Activated CD4-positive, alpha-beta T cell treated with anti-CD3 and anti-CD28 coated beads, Interleukin-2, amount 10 ng/mL, durations not matched to agents 7 days and 5 days (primary cell): Measurements from ENCODE around the gene ZHX3. TPM values are rescaled to one million over a fixed set of nuclear protein-coding genes. Genes with fewer than 3 reads are reported as not detected.

ENCODE experiments used
- CTCF ChIA-PET: fragments of 350-600 bp; sonication (Branson Sonifier 250); formaldehyde crosslinking; loops from one replicate; lab custom pipeline; 2021; ENCODE audit warnings: antibody characterized with exemption; lab: Charles Lee
- POLR2A ChIA-PET: fragments of 350-600 bp; sonication (Branson Sonifier 250); formaldehyde crosslinking; loops from one replicate; lab custom pipeline; 2021; ENCODE audit warnings: antibody characterized with exemption; lab: Charles Lee
- DNase-seq: peaks from one replicate; pipeline ENCODE4 v3.0.0-alpha.2; 2020
- H3K27ac Mint-ChIP-seq: one replicate; pipeline ENCODE4 v1.8.0; 2021; ENCODE audit warnings: mild to moderate bottlenecking, moderate library complexity, mixed read lengths
- H3K27me3 Mint-ChIP-seq: one replicate; pipeline ENCODE4 v1.8.0; 2021; ENCODE audit warnings: mixed read lengths
- H3K36me3 Mint-ChIP-seq: one replicate; pipeline ENCODE4 v1.8.0; 2021; ENCODE audit warnings: low read depth, mixed read lengths
- H3K4me1 Mint-ChIP-seq: one replicate; pipeline ENCODE4 v1.8.0; 2021; ENCODE audit warnings: mixed read lengths
- H3K4me3 Mint-ChIP-seq: one replicate; pipeline ENCODE4 v1.8.0; 2021; ENCODE audit warnings: mild to moderate bottlenecking, moderate library complexity, mixed read lengths
- H3K9me3 Mint-ChIP-seq: one replicate; pipeline ENCODE4 v1.8.0; 2021; ENCODE audit warnings: mixed read lengths
- total RNA-seq, 2 experiments: library from RNA; stranded (reverse); gene quantifications; one replicate each; pipeline ENCODE4 v1.2.3, GENCODE V29; 2021

Gene ZHX3
- 10 to 100 TPM in 1 of 2 experiments, 1 to 10 TPM in 1; 8.6 to 10.2 TPM for total RNA-seq

GRCh38 chr20:41317546-41318270 lies at the start of gene ZHX3:
TSS of gene ZHX3 (minus strand) at chr20:41317731. CDS start at chr20:41204916, 112,815 bp downstream.
- H3K36me3 Mint-ChIP-seq: no peaks in the 10 kb centered on the region
- DNase-seq: peak; percentile 94
- peak within 1 kb of the TSS; percentile 83 for H3K27ac Mint-ChIP-seq
- peak within 1 kb of the TSS; percentile 80 for H3K4me3 Mint-ChIP-seq
- ChIA-PET CTCF (interaction anchor here (0.7 to 1.3 kb wide), 4 partner anchors 11 to 183 kb away, joined by 3 to 4 read pairs (median 3); no protein-coding TSS in a partner anchor), POLR2A (no interaction called here)
- H3K9me3 Mint-ChIP-seq: no peaks in the 10 kb centered on the region
- peaks cover 8% of the 10 kb centered on the region for H3K27me3 Mint-ChIP-seq
- peaks cover 28% of the 10 kb centered on the region for H3K4me1 Mint-ChIP-seq

- ChIA-PET POLR2A (no interaction called here), CTCF (no interaction called here)
- Mint-ChIP-seq H3K9me3 (peaks cover 5% of the 10 kb centered on the region), H3K27ac (no peak overlapping the region), H3K4me3 (no peak overlapping the region), H3K4me1 (peaks cover 2% of the 10 kb centered on the region), H3K36me3 (no peaks in the 10 kb centered on the region), H3K27me3 (peaks cover 38% of the 10 kb centered on the region)
- no peak for DNase-seq
Observed at GRCh38 chr20:41367393-41367695, 49.8 kb upstream of the ZHX3 start.

GRCh38 chr20:41366546-41367392 lies 49.2 kb upstream of the ZHX3 start, which contains the start of gene EMILIN3:
TSS of gene EMILIN3 (minus strand) at chr20:41366818. CDS start at chr20:41366634, 184 bp downstream.
- no peak for DNase-seq
- Mint-ChIP-seq H3K36me3 (no peaks in the 10 kb centered on the region), H3K27me3 (peaks cover 38% of the 10 kb centered on the region), H3K27ac (no peak within 1 kb of the TSS), H3K4me3 (no peak within 1 kb of the TSS), H3K4me1 (peaks cover 2% of the 10 kb centered on the region), H3K9me3 (peaks cover 5% of the 10 kb centered on the region)
- POLR2A ChIA-PET: no interaction called here
- CTCF ChIA-PET: no interaction called here

- H3K27ac Mint-ChIP-seq: no peak overlapping the region
- H3K27me3 Mint-ChIP-seq: peaks cover 35% of the 10 kb centered on the region
- no peaks in the 10 kb centered on the region for H3K9me3 Mint-ChIP-seq
- ChIA-PET CTCF (no interaction called here), POLR2A (no interaction called here)
- no peak overlapping the region for H3K4me3 Mint-ChIP-seq
- H3K4me1 Mint-ChIP-seq: peaks cover 2% of the 10 kb centered on the region
- DNase-seq: no peak
- no peaks in the 10 kb centered on the region for H3K36me3 Mint-ChIP-seq
Observed at GRCh38 chr20:41365777-41366545, 48.4 kb upstream of the ZHX3 start.

GRCh38 chr20:41364967-41365765 lies 47.6 kb upstream of the ZHX3 start:
- H3K9me3 Mint-ChIP-seq: no peaks in the 10 kb centered on the region
- H3K27me3 Mint-ChIP-seq: peaks cover 35% of the 10 kb centered on the region
- H3K4me3 Mint-ChIP-seq: no peak overlapping the region
- no peak for DNase-seq
- peaks cover 2% of the 10 kb centered on the region for H3K4me1 Mint-ChIP-seq
- no peaks in the 10 kb centered on the region for H3K36me3 Mint-ChIP-seq
- POLR2A ChIA-PET: no interaction called here
- CTCF ChIA-PET: no interaction called here
- no peak overlapping the region for H3K27ac Mint-ChIP-seq

- ChIA-PET CTCF (no interaction called here), POLR2A (no interaction called here)
- Mint-ChIP-seq H3K4me1 (peaks cover 2% of the 10 kb centered on the region), H3K9me3 (no peaks in the 10 kb centered on the region), H3K4me3 (no peak overlapping the region), H3K36me3 (no peaks in the 10 kb centered on the region), H3K27ac (no peak overlapping the region), H3K27me3 (peaks cover 30% of the 10 kb centered on the region)
- no peak for DNase-seq
Observed at GRCh38 chr20:41364236-41364855, 46.8 kb upstream of the ZHX3 start.

GRCh38 chr20:41363601-41364000 lies 46.1 kb upstream of the ZHX3 start:
- Mint-ChIP-seq H3K4me3 (no peak overlapping the region), H3K27ac (no peak overlapping the region), H3K27me3 (peaks cover 26% of the 10 kb centered on the region), H3K9me3 (no peaks in the 10 kb centered on the region), H3K36me3 (no peaks in the 10 kb centered on the region), H3K4me1 (peaks cover 2% of the 10 kb centered on the region)
- DNase-seq: no peak
- POLR2A ChIA-PET: no interaction called here
- CTCF ChIA-PET: no interaction called here

- POLR2A ChIA-PET: no interaction called here
- CTCF ChIA-PET: no interaction called here
- Mint-ChIP-seq H3K27ac (no peak overlapping the region), H3K36me3 (no peaks in the 10 kb centered on the region), H3K4me3 (no peak overlapping the region), H3K27me3 (peaks cover 21% of the 10 kb centered on the region), H3K9me3 (no peaks in the 10 kb centered on the region), H3K4me1 (peaks cover 2% of the 10 kb centered on the region)
- no peak for DNase-seq
Observed at GRCh38 chr20:41362748-41363140, 45.2 kb upstream of the ZHX3 start.

- ChIA-PET CTCF (no interaction called here), POLR2A (no interaction called here)
- DNase-seq: no peak
- no peak overlapping the region for H3K4me3 Mint-ChIP-seq
- no peaks in the 10 kb centered on the region for H3K4me1 Mint-ChIP-seq
- H3K27me3 Mint-ChIP-seq: peaks cover 14% of the 10 kb centered on the region
- no peak overlapping the region for H3K27ac Mint-ChIP-seq
- no peaks in the 10 kb centered on the region for H3K9me3 Mint-ChIP-seq
- no peaks in the 10 kb centered on the region for H3K36me3 Mint-ChIP-seq
Observed at GRCh38 chr20:41361757-41362747, 44.5 kb upstream of the ZHX3 start.

- H3K27ac Mint-ChIP-seq: no peak overlapping the region
- no peak for DNase-seq
- no peaks in the 10 kb centered on the region for H3K9me3 Mint-ChIP-seq
- no peak overlapping the region for H3K4me3 Mint-ChIP-seq
- peaks cover 12% of the 10 kb centered on the region for H3K27me3 Mint-ChIP-seq
- POLR2A ChIA-PET: no interaction called here
- H3K36me3 Mint-ChIP-seq: no peaks in the 10 kb centered on the region
- H3K4me1 Mint-ChIP-seq: no peaks in the 10 kb centered on the region
- CTCF ChIA-PET: no interaction called here
Observed at GRCh38 chr20:41360831-41361756, 43.6 kb upstream of the ZHX3 start.
